HUES6 (cell line): Measurements from ENCODE around the gene ACSL6.

ENCODE experiments used
- H3K27ac ChIP-seq: 2 replicates; pipeline ENCODE4 v1.7.0; 2013; ENCODE audit warnings: low read depth, mild to moderate bottlenecking, low read length, inconsistent platforms
- H3K27me3 ChIP-seq: 2 replicates; pipeline ENCODE4 v1.6.1; 2013; ENCODE audit warnings: low read length; ENCODE audit not compliant: control insufficient read depth, insufficient read depth
- H3K36me3 ChIP-seq: 2 replicates; pipeline ENCODE4 v1.6.1; 2013; ENCODE audit warnings: low read length; ENCODE audit not compliant: control insufficient read depth, insufficient read depth
- H3K4me1 ChIP-seq: 2 replicates; pipeline ENCODE4 v1.6.1; 2013; ENCODE audit warnings: low read length; ENCODE audit not compliant: control insufficient read depth, insufficient read depth
- H3K4me3 ChIP-seq: 2 replicates; pipeline ENCODE4 v1.5.1; 2013; ENCODE audit warnings: low read depth, low read length
- H3K9ac ChIP-seq: one replicate; pipeline ENCODE4 v1.6.1; 2013; ENCODE audit warnings: mild to moderate bottlenecking, low read length
- H3K9me3 ChIP-seq: 2 replicates; pipeline ENCODE4 v1.6.1; 2013; ENCODE audit warnings: low read depth, low read length; ENCODE audit not compliant: control insufficient read depth, insufficient read depth

The ACSL6 gene

DNA sequence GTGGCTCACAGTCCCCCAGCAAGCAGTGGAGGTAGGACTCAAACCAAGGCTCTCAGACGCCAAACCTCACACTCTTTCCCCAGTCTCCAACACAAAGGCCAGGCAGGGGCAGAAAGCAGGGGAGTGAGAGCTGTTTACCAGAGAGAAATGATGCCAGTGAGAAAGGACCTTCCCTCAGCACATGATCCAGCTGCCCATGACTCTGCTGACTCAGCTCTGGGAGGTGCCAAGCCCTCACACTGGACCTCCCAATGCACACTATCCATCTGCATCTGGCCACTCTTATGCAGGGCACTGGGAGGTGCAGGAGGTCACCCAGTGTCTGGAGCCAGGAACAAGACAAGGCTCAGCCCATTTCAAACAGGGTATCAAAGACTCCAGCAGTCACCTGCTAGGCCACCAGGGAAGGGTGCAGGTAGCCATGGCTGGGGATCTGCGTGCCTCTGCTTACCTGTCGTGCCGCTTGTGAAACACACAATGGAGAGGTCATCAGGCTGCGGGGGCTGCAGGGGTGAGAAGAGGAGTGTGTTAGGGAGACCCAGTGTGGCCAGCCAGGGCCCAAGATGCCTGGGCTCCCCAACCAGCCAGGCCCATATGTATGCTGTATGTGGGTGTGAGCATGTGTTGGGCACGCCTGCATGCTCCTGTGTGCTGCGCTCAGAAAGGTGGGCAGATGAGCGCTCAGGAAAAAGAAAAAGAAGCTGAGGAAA, 26.3 kb downstream of the ACSL6 start:
- Histone ChIP-seq H3K9me3 (no peaks in the 10 kb centered on the region), H3K9ac (no peak overlapping the region), H3K36me3 (no peaks in the 10 kb centered on the region), H3K4me1 (no peaks in the 10 kb centered on the region), H3K27ac (no peak overlapping the region), H3K27me3 (no peaks in the 10 kb centered on the region), H3K4me3 (no peak overlapping the region)

DNA sequence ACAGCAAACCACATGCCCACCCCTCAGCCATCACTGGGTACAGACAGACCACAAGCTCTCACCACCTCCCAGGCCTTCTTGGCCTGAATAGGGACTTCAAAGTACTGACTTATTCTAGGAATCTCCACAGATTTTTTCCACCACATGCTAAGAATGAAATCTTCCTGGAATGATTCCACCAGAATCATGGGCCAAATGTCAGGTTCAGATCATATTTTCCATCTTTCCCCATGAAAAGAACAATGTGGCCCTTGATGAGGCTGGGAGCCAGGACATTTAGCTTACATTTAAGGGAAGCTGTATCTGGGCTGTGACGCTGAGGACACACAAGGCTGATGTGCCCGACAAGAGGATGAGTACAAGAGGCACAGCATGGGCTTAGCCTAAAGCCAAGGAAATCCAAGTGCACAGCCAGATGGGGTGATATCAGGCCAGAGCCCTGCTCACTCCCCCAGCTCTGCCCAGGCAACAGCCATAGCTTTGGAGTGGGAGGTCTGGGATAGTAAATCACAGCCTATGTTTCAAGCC, 28.1 kb downstream of the ACSL6 start:
- Histone ChIP-seq H3K4me3 (no peak overlapping the region), H3K4me1 (no peaks in the 10 kb centered on the region), H3K27ac (no peak overlapping the region), H3K9ac (no peak overlapping the region), H3K27me3 (no peaks in the 10 kb centered on the region), H3K36me3 (no peaks in the 10 kb centered on the region), H3K9me3 (no peaks in the 10 kb centered on the region)

DNA sequence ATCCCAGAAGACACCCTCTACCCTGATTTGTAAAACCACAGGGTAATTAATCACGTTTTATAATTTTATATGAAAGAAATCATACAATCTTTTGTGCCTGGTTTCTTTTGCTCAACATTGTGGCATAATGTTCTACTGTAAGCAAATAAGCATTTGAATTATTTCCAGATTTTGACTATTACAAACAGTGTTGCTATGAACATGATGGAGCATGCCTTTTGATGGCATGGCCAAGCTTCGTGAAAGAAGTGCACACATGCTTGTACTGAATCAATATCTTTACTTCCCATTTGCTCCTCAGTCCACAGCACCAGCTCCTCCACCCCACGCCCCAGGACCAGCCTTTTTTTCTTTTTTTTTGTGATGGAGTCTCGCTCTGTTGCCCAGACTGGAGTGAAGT, 29.9 kb downstream of the ACSL6 start:
- no peak overlapping the region for H3K27ac ChIP-seq
- no peaks in the 10 kb centered on the region for H3K4me1 ChIP-seq
- H3K9ac ChIP-seq, result no peak overlapping the region
- no peaks in the 10 kb centered on the region for H3K9me3 ChIP-seq
- H3K27me3 ChIP-seq, result no peaks in the 10 kb centered on the region
- no peak overlapping the region for H3K4me3 ChIP-seq
- no peaks in the 10 kb centered on the region for H3K36me3 ChIP-seq

DNA sequence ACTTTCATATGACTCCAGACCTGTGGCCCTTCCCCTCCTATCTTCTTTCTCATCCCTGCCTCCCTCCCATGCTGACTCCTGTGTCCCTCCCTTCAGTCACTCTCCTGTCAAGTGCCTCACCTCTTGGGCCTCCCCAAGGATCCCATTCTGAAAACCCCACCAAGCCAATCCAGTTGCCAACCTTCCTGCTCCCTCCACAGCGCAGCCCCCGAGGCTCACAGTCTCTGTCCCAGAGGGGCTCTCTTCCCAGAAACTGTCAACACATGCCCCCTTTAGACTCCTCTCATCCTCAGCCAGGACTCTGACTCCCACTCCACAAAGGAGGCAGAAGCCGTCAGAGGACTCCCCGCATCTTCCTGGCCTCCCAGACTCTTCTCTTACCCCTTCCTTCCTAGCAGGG, 30.8 kb downstream of the ACSL6 start:
- no peaks in the 10 kb centered on the region for H3K36me3 ChIP-seq
- no peak overlapping the region for H3K4me3 ChIP-seq
- no peak overlapping the region for H3K27ac ChIP-seq
- no peaks in the 10 kb centered on the region for H3K27me3 ChIP-seq
- no peak overlapping the region for H3K9ac ChIP-seq
- peaks cover 3% of the 10 kb centered on the region; the same call in 1 of the 2 replicates for H3K4me1 ChIP-seq
- H3K9me3 ChIP-seq, result no peaks in the 10 kb centered on the region

DNA sequence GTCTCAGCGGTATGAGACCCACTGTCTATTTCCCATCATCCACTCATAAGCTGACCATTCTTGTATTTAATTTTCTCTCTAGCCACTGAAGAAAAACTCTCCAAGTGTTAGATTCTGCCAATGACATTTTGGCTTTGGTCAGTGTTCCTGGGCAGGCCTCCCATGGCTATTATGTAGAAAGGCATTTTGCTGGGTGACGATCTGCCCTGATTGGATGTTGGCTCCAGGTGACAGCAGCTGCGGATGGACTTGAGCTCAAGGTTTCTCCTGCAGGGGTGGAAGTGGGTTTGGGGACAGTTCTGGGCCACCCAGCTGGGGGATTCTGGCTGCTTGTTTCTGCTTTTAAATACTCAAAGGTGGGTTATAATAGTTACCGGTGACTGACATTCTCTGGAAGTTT, 31.6 kb downstream of the ACSL6 start:
- no peak overlapping the region for H3K4me3 ChIP-seq
- H3K9me3 ChIP-seq, result no peaks in the 10 kb centered on the region
- H3K4me1 ChIP-seq, result peaks cover 11% of the 10 kb centered on the region
- H3K27me3 ChIP-seq, result no peaks in the 10 kb centered on the region
- H3K27ac ChIP-seq, result no peak overlapping the region
- H3K9ac ChIP-seq, result no peak overlapping the region
- no peaks in the 10 kb centered on the region for H3K36me3 ChIP-seq

DNA sequence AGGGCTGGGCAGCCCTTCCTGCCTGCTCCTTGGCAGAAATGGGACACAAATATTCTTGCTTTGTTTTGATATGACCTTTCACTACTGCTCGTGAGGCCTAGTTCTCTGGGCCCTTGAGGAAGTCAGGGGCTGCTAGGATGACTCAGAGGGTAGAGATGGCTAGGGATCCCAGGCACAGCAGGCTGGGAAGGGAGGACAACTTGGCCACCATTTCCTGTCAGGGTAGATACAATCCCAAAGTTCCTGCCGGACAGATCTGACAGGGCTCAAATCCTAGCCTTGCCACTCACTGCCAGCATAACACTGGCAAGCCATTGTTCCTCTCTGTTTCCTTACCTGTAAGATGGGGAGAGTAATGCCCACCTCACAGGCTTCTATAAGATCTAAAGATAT, 34.2 kb downstream of the ACSL6 start:
- no peaks in the 10 kb centered on the region for H3K36me3 ChIP-seq
- no peaks in the 10 kb centered on the region for H3K9me3 ChIP-seq
- no peaks in the 10 kb centered on the region for H3K27me3 ChIP-seq

DNA sequence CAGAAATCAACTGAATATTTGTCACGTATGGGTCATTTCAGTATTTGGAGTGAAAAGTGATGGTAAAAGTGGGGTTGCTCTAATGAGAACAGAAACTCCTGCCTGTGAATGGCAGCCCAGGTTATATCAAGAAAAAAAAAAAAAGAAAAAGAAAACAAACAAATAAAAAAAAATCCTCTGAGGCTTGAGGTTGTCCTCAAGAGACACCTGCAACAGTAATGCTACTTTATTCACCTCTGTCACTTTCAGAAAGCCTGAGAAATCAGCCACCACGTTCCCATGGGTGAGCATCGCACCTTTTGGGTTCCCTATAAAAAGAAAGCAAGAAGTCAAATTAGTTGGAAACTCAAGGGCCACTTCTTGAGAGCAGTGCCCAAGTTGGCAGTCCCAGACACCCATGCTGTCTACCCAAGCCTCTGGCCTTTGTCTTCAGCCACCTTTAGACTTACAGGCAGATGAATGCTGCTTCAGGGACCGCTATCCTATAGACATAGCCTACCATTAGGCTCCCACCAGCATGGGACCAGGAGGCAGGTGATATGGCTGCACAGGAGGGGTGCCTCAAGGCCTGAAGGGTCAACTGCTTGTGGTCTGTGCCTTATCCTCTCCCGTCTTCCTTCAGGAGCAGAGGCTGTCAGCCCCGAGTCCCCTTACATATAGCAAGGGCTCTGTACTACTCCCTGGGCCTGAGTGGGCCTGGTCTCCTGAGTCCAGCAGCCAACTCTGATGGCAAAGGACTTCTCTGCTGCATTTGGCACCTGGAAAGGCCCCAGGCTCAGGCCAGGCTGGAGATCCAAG, 34.8 kb downstream of the ACSL6 start:
- Histone ChIP-seq H3K9ac (no peak overlapping the region), H3K9me3 (no peaks in the 10 kb centered on the region), H3K4me3 (no peak overlapping the region), H3K27me3 (no peaks in the 10 kb centered on the region), H3K36me3 (no peaks in the 10 kb centered on the region), H3K4me1 (peaks cover 16% of the 10 kb centered on the region), H3K27ac (no peak overlapping the region)

More for the DNA sequence above, 34.2 kb downstream of the ACSL6 start:
- H3K9ac ChIP-seq, result no peak overlapping the region
- no peak overlapping the region for H3K4me3 ChIP-seq
- no peak overlapping the region for H3K27ac ChIP-seq
- peaks cover 16% of the 10 kb centered on the region for H3K4me1 ChIP-seq

DNA sequence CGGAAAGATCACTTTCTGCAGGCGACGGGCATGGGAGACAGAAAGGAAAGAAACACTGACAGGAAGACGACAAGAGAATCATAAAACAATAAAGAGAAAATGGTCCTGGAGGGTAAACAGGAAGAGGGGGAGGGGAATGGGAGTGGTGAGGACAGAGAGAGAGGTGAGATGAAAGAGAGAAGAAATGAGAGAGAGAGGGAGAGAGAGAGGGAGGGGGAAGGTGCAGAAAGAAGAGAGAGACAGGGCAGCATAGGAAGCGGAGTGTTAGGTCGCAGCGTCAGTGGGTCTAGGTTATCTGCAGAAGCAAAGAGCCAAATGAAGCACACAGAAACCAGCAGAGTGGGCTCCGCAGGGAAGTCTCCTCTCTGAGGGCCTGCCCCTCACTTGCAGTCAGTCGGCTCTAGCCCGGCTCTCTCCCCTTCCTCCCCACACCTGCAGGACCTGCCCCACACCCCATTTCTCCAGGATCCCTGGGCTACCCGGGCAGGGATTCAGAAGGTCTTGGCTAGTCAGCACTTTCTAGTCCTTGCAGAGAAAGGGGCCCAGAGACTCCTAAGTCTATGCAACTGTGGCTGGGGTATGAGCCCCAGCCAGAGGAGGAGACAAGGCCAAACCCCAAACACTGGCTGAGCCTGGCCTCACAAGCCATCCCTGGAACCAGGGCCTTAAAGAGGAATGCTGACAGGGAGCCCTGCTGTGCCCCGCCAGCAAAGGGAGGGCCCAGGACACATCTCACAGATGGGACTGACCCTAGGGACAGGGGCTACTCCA, 36.3 kb downstream of the ACSL6 start:
- Histone ChIP-seq H3K4me3 (peak overlapping the region; percentile 12), H3K4me1 (peaks cover 16% of the 10 kb centered on the region), H3K27me3 (no peaks in the 10 kb centered on the region), H3K27ac (no peak overlapping the region), H3K9me3 (no peaks in the 10 kb centered on the region), H3K9ac (no peak overlapping the region), H3K36me3 (no peaks in the 10 kb centered on the region)

DNA sequence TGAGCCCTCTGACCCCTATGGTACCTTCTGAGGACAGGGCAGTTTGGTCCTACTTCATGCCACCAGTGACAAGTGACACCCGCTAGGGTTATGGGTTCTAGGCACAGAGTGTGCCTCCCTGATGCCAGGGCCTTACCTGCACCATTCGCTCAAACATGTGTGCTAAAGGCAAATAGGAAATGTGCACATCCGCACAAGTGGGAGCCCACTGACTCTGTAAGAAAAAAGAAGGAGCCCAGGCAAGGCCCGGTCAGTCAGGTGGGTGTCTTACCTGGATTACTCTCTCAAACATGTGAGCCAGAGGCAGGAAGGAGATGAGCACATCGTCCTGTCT, 36.9 kb downstream of the ACSL6 start:
- H3K4me3 ChIP-seq, result peak overlapping the region; percentile 12
- peaks cover 16% of the 10 kb centered on the region for H3K4me1 ChIP-seq
- H3K27ac ChIP-seq, result no peak overlapping the region
- H3K27me3 ChIP-seq, result no peaks in the 10 kb centered on the region
- no peak overlapping the region for H3K9ac ChIP-seq
- H3K36me3 ChIP-seq, result no peaks in the 10 kb centered on the region
- no peaks in the 10 kb centered on the region for H3K9me3 ChIP-seq

DNA sequence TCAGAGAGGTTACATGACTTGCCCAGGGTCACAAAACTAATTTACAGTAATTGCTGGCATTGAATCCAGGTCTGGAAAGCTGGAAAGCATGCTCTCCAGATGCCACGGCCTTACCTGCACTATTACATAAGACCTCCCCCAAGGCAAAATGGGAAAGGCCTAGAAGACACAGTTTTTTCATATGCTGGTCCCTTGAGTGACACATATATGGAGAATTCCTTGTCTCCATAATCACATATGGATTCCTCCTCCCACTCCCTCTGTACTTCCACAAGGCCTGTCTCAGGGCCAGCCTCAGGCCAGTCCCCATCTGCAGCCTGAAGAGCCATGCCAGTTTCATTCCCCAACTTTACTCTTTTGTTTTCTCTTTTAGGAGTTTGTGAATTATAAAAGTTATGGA, 37.4 kb downstream of the ACSL6 start:
- H3K27ac ChIP-seq, result no peak overlapping the region
- peaks cover 16% of the 10 kb centered on the region for H3K4me1 ChIP-seq
- H3K27me3 ChIP-seq, result no peaks in the 10 kb centered on the region
- no peaks in the 10 kb centered on the region for H3K36me3 ChIP-seq
- H3K9ac ChIP-seq, result no peak overlapping the region
- no peak overlapping the region for H3K4me3 ChIP-seq
- no peaks in the 10 kb centered on the region for H3K9me3 ChIP-seq
